GM15510 (cell line): ENCODE measurements around the gene C4orf50.

ENCODE experiments used
- POLR2A ChIP-seq: IDR thresholded peaks from 3 replicates; pipeline ENCODE4 v1.6.1; 2011; ENCODE audit warnings: borderline replicate concordance; ENCODE audit not compliant: insufficient read length; ENCODE audit errors: extremely low read depth

The C4orf50 gene

GRCh38 chr4:6049985-6050384 lies 31.8 kb upstream of the C4orf50 start:
- no peak for TF ChIP-seq POLR2A

GRCh38 chr4:6049278-6049677 lies 31.0 kb upstream of the C4orf50 start:
- no peak for TF ChIP-seq POLR2A

GRCh38 chr4:6048537-6048936 lies 30.3 kb upstream of the C4orf50 start:
- TF ChIP-seq POLR2A: no peak

DNA sequence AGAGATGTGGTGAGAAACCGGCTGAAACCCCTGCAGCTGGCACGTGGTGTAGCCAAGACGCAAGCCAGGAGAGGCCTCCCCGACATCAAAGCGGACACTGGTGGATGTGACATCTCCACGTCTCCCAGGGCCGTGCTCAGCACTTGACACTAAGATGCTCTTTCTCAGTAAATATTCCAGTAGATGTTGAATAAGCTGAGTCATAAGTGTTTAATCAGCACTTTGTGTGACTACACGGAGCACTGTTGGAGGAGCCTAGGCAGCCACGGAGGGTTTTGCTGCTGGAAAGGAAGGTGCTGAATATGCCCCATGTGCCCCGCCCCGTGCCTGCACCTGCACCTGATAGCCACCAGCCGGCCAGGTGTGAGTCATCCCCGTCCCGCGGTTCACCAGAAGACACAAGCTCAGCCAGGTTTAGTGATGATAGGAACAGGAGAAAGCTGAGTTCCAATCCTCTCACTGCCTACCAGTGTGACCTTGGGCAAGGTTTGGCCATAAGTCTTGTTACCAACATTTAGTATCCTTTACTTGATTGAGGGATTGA lies 29.0 kb upstream of the C4orf50 start:
- no peak for TF ChIP-seq POLR2A

DNA sequence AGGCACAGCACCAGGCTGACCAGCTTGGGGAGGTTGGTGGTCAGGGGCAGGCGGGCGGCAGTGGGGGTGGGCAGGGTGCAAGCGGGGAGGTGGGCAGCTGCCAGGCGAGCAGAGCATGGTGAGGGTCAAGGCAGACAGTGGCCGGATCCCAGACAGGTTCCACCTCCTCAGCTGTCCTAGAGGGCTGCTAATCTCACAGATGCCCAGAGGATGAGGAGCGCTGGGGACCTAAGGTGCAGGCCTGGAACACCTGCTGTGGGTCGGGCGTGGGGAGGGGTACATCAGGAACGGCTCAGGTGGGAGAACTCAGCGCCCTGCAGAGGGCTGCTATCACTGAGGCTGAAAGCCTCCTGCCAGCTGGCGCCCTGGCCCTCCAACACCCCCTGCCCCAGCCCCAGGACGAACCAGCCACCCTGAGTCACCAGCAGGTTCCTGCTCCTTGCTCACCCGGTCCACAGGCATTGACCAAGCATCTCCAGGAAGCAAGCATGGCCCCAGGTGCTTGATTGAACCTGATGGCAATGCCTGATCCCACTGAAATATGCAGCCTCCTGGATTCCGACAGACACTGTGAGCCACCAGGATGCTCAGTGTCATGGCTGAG lies 28.4 kb upstream of the C4orf50 start:
- no peak for TF ChIP-seq POLR2A

DNA sequence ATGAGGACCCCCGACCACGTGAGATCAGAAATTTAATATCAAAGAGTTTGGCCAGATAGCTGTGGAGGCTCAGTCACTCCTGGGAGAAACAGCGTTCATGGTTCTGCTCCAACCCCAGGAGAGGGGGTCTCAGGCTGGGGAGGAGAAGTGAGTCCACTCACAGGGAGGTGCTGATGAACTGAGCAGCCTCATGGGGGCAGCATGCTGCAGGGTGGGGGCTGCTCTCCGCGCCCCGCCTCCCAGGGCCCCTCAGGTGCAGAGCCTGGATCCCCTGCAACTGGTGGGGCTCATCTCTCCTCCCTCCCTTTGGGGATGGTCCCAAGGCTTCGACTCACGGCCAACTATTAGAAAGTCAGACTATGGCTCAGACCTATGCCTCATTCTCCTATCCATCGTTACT lies 26.6 kb upstream of the C4orf50 start:
- no peak for TF ChIP-seq POLR2A

DNA sequence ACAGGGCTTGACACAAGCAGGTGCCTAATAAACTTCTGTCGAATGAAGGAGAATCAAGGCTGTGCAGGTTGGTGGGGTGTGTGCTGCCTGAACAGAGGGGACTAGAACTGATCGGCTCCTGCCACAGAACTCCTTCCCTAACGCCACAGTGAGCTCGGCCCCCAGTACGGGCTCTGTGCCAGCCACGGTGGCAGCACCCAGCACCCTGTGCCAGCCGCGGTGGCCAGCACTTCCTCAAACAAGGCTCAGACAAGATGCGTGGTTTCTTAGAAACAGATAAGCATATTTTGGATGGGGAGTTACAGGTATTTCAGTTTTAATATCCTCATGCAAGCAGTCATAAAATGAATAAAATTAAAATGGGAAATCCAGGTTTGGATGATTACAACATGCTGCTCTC lies 26.0 kb upstream of the C4orf50 start:
- TF ChIP-seq POLR2A: no peak

GRCh38 chr4:6043843-6044242 lies 25.6 kb upstream of the C4orf50 start:
- no peak for TF ChIP-seq POLR2A

- TF ChIP-seq POLR2A: no peak
Measured at GRCh38 chr4:6043188-6043587, 25.0 kb upstream of the C4orf50 start.

- no peak for TF ChIP-seq POLR2A
Measured at GRCh38 chr4:6042293-6043063, 24.2 kb upstream of the C4orf50 start.

GRCh38 chr4:6041800-6042199 lies 23.6 kb upstream of the C4orf50 start:
- TF ChIP-seq POLR2A: no peak

GRCh38 chr4:6038711-6039110 lies 20.5 kb upstream of the C4orf50 start:
- TF ChIP-seq POLR2A: no peak

- no peak for TF ChIP-seq POLR2A
Measured at GRCh38 chr4:6035786-6036185, 17.6 kb upstream of the C4orf50 start.

DNA sequence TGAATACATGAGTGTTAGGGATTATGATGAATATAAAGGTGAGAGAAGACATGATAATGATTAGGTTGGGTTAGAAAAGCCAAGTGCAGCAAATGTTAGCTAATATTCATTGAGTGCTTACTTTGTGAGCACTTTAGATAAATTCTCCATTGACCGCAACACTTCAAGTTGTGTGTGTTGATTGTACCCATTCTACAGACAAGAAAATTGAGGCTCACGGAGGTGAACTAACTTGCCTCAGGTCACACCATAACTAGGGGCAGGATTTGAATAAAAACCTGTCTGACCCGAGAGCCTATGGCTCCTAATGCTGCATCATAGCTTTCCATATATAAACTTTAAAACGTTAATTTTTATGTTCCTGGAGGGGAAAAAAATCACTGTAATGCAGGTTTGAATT lies 15.2 kb upstream of the C4orf50 start:
- TF ChIP-seq POLR2A: no peak

- TF ChIP-seq POLR2A: no peak
Measured at GRCh38 chr4:6032249-6033244, 14.3 kb upstream of the C4orf50 start.
